ENCODE measurements around the gene KRT10.

KRT10 gene

DNA sequence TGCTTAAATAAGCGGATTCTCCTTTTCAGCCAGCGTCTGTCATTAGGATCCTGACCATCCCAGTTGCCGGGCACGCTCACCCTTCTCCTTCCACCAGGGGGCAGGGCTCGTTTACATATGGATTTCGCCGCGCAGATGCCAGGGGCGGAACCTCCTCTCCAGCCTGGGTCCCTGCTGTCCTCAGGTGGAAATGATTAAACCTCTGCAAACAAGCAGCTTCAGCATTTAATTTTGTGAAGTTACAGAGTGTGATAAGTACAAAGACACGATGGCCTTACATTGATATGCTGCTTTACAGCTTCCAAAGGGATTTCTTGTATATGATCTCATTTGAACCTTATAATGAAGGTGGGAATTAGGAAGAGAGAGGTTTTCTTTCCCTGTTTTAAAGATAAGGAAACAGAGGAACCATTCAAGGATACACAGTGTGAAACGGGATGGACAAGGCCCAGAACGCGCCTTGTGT lies 18.8 kb downstream of the KRT10 start:
- peak; percentile 69 for DNase-seq

DNA sequence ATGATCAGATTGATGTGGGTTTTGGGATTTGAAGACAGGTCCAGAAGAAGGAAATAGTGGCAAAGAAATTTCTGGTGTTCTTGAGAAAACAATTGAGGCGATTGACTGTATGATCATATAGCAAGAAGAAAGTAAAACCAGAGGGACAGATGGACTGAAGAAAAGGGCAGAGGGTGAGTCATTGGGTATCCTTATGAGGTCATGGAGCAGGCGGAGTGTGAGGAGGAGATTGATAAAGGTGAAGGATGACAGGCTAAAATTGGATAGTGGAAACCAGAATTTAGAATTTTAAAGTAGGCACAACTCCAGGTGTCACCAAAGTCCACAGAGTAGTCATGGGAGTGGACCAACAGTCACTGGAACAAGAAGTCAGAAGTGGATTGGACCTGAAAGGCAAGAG lies 21.3 kb downstream of the KRT10 start:
- no peak for DNase-seq

DNA sequence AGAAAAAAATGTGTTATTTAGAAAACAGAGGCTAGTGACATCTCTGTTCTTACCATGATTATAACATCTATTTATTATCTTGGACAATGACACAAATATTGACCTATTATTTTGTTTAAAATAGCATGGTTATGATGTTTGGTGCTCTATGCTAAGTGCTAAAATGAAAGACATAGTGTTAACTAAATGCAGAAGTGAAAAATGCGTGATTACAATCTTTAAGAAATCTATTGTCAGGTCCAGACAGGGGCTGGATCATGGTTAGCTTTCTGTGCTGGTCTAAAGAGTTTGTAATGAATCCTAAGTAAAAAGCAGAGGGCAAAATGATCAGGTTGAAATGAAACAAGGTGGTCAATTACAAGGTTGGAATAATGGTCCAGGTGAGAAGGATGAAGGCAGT lies 22.0 kb downstream of the KRT10 start:
- DNase-seq = no peak

DNA sequence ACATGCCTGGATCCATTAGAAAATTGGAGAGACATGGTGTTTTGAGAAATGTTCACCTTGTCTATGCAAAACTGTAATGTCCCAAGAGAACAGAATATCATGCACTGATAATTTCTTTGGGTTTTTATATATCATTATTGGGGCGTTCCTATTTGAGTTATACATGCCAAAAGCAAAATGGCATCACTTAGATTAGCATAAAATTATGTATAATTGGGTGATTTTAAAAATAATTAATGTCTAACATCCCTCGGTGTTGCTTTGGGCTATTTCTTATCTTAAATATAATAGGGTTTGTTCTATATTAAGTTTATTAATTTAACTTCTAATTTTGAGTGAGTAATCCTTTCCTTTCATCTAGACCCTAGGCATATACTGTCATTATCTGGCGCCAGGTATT lies 22.6 kb downstream of the KRT10 start, which contains the start of gene KRT28:
TSS of gene KRT28 (minus strand) at position 101 of the 400 bp plus-strand sequence. CDS start at position 35, 66 bp downstream.
- no peak for DNase-seq

DNA sequence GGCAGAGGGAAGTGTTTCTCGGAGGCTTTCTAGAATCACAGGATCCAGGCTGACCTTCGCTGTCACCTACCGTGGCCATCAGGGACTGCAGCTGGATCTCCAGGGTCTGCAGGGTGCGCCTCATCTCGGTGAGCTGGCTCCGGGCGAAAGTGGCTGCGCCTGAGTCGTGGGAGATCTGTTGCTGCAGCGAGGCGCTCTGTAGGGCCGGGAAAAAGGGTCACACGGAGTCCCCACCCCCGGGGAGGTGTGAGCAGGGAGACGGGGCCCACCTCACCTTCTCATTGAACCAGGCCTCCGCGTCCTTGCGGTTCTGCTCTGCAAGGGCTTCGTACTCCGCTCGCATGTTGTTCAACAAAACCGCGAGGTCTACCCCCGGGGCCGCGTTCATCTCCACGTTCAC lies 25.6 kb downstream of the KRT10 start:
- DNase-seq = no peak

DNA sequence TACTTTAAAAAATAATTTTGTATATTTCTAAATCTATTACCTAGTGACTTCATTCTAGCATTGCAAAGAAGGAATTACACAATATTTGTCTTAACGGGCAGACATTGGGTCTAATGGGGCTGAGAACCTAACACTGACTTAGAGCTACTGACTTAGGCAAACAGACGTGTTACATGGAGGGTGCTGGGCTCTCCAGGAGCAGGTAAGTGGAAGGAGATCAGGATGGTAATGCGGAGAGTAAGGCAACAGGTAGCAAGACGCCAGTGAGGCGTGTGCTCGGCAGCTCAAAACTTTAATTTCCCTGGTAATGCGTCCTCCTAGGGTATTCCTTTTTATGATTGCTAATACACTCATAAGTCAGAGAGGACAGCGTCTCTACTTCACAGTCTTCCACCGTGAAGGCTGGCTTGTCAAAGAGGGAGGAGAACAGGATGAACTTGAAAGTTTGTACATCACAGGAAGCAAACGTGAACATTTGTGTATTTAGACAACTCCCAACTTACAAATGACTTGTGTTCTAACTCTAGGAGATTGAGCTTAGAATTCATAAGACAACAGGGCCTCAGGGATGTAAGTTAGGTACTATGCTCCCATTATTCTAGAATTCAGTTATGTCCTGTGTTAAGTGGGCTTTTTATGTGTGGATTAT lies 27.3 kb downstream of the KRT10 start:
- no peak for DNase-seq

DNA sequence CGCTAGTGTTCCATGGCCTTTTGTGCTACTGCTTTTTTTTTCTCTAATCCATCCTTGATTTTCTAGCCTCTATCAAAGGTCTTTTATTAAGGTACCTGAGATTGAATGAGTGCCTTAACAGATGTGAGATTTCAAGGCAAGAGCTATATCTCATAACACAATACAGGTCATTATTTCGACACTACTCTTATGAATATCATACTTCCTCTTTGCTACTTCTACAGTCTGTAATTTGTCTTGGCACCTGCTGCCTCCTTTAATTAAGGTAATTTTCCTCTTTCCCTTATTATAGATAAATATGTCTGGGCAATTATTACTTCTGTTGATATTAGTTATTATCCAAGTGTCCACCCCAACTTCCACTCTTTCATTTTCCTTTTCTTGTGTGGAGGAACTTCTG lies 27.9 kb downstream of the KRT10 start:
- DNase-seq = no peak

DNA sequence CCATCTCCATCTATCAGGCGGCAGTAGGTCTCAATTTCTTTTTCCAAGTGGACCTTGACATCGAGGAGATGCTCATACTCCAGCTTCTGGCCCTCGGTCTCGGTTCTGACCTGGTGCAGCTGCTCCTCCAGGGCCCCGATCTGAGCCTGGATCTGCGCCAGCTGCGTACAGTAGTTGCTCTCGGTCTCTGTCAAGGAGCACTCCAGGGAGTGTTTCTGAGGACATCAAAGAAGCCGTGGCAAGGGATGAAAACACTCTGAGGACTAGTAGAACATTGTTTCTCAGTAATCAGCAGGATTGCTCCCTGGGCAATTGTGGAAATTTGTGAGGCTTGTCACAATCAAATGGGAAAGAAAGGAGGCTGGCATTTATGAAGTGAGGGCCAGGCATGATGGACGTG lies 28.6 kb downstream of the KRT10 start:
- no peak for DNase-seq

DNA sequence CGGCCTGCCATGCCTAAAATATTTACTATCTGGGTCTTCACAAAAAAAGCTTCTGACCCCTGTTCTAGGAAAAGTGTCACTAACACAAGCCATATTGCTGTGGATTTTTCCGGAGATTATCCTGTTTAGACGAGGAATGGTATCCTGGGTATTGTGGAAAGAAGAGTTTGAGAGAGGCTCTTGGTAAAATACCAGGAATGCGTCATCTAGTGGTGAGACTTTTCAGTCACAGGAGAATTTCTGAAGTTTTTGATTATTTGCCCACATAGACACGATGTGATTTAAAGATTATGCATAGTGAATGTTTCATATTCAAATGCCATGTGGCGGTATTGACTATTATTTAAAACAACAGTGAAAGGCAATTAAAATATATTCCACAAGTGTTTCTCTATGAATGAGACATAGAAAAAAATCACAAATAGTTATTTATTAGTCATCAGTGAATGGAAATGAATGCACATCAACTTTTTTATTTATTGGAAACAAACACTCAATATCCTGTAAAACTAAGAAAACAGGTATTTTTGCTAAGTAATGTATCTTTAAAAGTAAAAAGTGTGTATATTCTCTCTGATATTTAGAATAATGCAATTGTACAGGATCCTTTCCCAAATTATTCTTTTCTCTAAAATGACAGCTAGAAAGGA lies 30.5 kb downstream of the KRT10 start:
- peak; percentile 47 for DNase-seq

DNA sequence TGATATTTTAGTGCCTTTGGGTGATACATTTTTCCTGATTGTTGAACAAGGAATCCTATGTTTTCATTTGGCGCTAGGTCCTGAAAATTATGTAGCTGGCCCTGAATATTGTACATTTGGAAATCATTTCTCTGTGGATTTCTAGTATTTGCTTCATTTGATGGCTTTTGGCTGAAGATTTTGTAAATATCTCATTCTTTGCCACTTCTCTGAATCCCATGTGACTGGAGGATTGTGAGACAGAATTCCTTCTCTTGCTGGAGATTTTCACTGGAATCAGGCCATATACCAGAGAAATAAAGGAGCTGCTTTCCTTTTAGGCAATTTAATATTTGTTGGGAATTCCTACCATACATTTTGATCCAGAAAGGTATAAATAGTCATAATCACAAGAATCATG lies 31.3 kb downstream of the KRT10 start:
- DNase-seq = no peak

DNA sequence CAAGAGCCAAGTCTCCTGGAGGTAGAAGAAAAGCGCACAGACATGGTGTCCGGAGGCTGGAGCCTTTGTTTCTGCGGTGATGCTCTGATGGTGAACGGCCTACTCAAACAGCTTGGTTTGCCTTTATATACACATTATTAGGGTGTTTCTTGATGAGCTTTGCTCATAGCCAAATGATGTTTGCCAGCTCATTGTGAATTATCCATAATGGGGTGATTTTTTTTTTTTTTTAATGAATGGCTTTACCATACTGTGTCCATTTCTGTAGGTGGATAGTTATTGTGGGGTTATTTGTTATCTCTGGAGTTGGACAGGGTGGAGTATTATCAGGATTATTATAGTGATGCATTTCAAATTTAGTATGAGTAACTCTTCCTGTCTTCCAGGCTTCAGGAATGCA lies 40.0 kb downstream of the KRT10 start, which contains the start of gene KRT27:
TSS of gene KRT27 (minus strand) at position 101 of the 400 bp plus-strand sequence. CDS start at position 44, 57 bp downstream.
- DNase-seq = no peak

DNA sequence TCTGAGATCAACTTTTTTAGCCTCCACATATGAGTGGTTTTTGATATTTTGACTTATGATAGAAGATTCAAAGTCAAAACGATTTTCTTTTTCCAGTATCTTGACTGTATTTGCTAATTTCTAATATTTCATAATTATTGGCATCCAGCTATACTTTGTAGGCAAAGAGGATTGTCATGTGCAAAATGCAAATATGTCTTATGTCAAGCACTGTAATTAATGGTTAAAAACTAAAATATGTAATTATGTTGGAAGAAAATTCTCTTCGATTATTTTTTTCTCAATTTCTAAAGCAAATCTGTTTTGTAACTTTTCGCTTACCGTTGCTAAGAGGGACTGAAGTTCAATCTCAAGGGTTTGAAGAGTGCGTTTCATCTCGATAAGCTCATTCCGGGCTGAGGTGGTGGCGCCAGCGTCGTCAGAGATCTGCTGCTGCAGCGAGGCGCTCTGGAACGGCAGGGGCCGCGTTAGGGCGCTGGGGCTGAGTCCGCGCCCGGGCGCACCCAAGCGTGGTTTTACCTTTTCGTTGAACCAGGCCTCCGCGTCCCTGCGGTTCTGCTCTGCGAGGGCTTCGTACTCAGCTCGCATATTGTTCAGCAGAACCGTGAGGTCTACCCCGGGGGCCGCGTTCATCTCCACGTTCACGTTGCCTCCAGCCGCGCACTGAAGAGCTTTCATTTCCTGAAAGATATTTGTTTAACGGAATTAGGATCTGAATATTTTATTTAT lies 43.1 kb downstream of the KRT10 start:
- DNase-seq = no peak

DNA sequence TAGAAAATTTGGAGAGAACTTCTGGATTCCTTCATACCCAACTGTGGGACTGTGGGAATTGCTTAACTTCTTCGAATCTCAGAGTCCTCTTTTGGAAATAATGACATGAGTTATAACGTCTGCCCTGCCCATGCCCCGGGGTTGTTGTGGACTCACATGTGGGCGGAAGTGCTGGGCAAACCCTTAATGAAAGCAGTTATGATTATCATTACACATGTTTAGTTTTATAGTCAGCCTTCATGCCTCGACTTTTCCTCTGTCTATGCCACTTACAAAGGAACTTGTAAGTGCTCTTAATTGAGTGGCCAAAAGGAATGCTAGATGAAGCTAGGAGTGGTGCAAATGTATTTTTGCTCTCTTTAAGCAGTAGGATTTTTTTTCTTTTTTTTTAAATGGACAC lies 44.0 kb downstream of the KRT10 start:
- no peak for DNase-seq

DNA sequence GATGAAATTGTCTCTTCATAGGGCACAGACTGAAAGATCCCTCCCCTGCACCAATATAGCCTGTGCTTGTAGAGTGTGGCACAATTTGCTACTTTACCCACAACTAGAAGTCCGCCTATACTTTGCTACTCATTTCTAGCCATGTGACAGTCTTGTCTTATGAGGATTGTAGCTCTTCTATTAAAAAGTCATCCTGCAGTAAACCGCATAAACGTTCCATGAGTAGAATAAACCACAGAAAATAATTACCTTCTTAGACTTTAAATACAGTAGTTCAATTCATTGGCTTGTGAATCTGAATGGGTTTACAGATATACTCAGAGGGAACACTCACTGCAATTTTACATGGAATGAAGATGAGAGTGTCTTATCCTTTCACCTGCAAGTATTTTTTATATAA lies 44.4 kb downstream of the KRT10 start:
- no peak for DNase-seq

DNA sequence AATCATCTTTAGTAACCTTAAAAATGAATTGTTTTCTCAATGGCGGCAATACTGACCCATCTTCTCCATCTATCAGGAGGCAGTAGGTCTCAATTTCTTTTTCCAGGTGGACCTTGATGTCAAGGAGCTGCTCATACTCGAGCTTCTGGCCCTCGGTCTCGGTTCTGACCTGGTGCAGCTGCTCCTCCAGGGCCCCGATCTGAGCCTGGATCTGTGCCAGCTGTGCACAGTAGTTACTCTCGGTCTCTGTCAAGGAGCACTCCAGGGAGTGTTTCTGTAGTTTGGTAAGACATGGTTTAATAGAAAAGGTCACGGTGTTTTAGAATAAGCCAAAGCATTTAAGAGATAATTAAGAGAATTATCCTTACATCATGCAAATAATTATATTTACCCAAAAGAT lies 45.0 kb downstream of the KRT10 start:
- no peak for DNase-seq

DNA sequence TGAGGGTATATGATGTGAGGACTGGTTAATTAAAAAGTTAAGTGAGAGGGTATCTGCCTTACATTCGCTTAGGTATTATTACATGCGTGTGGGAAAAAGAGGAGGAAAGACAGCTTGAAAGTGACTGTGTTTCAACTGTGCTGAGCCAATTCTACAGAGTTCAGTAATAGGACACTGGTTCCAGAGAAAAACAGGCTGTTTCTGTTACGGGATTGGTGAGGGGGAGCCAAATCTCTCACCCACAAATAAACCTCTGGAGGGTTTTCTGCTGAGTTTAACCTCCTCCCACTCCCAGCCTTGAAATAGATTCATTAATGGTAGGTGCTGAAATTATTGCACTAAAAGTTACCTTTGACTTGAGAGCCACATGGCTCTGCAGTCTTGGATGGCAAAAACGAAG lies 46.5 kb downstream of the KRT10 start:
- DNase-seq = no peak

DNA sequence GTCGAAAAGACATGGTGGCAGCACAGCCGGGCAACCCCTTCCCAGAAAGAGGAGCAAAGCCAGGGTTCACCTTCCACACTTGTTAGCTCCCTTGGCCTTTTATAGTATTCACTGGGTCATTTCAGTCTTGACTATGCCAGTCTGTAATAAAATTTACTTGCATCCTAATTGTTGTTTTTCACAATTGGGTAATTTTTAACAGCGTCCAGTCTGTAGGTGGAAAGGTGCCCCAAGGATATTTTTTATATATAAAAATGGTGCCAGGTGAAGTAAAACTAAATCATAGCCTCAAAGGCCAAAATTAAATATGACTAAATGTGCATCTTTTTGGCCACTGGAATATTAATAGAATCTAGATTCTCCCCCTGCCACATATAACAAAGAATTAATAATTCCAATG lies 50.3 kb downstream of the KRT10 start, which contains the start of gene KRT26:
TSS of gene KRT26 (minus strand) at position 101 of the 400 bp plus-strand sequence. CDS start at position 13, 88 bp downstream.
- DNase-seq = no peak

Measured in fibroblast of skin of back (primary cell).